ENCODE measurements around the gene AACS. TPM values are rescaled to one million over a fixed set of nuclear protein-coding genes. Genes with fewer than 3 reads are reported as not detected.

The AACS gene
- total and polyA plus RNA-seq, 2 of the 8 experiments (the other 6 are each of a cell fraction or from before 2014, with no cell fraction given) = 51.9 to 52.4 TPM

DNA sequence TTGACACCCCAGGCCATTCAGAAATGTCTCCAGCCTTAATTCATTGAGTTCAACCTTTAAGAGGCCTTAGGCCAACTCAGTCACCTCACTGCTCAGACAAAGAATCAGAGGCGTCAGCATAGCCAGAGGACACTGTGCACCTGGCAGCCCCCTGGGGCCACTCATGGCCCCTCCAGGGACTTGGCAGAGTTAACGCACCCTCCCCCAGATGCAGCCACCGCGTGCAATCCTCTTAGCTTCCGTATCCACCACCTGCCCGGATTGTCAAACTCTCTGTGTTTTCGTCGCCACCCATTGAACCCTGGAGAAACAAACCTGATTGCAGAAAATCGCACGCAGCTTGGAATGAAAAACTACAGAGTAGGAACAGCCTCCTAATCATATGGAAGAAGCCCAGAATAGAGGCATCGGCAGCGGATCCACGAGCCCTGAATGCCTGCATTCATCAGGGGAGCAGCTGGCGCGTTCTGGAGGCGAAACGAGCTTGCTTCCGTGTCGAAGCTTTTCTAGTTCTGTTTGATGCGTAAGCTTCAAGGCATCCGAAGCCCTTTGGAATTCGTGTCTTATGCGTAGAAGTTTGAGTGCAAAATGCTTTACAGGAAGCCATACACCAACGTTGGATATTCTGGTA is 49.4 kb upstream of the AACS start:
- Histone ChIP-seq H3K9ac (replicated peaks in 1 of 4; ENCODE audit: extremely low read depth in 1 of 4, low read depth in 3 of 4, low read length in 3 of 4) (no peak overlapping the region), H3K27ac (ENCODE audit: low read depth, low read length) (no peak overlapping the region), H4K5ac (ENCODE audit: insufficient read length, low read depth, low read length) (no peak overlapping the region), H2AFZ (ENCODE audit: low read length) (no peak overlapping the region), H3K18ac (ENCODE audit: extremely low read depth, low read length) (no peak overlapping the region), H3K79me1 (ENCODE audit: low read depth, low read length) (peaks cover 3% of the 10 kb centered on the region), H4K8ac (ENCODE audit: extremely low read depth, insufficient read depth, low read length) (no peak overlapping the region), H3K56ac (replicated peaks; ENCODE audit: insufficient read length, low read depth, low read length) (no peak overlapping the region), H2BK15ac (ENCODE audit: low read length) (no peak overlapping the region), H3K4me2 (ENCODE audit: insufficient read depth in 1 of 2, low read depth in 2 of 2, low read length in 2 of 2) (no peak overlapping the region), H3K23ac (ENCODE audit: insufficient read length) (no peak overlapping the region), H2AK5ac (ENCODE audit: low read depth, low read length) (no peak overlapping the region), H2BK20ac (ENCODE audit: low read length) (no peak overlapping the region), H3K36me3 (ENCODE audit: control insufficient read depth in 2 of 4, insufficient read depth in 4 of 4, low read length in 3 of 4) (peaks cover 0 to 27% (median 12%) of the 10 kb centered on the region in 4 experiments; a peak in 4 of 8 replicates), H3K27me3 (replicated peaks in 1 of 4; ENCODE audit: control insufficient read depth in 3 of 4, extremely low read depth in 1 of 4, insufficient read depth in 3 of 4, low read length in 3 of 4) (no peaks in the 10 kb centered on the region), H3K4me1 (replicated peaks in 1 of 4; ENCODE audit: control insufficient read depth in 3 of 4, insufficient read depth in 4 of 4, low read length in 3 of 4) (no peaks in the 10 kb centered on the region), H3K4me3 (ENCODE audit: extremely low read depth in 1 of 4, insufficient read depth in 2 of 4, low read depth in 3 of 4, low read length in 4 of 4) (no peak overlapping the region), H4K91ac (replicated peaks; ENCODE audit: insufficient read length, low read length) (no peak overlapping the region), H3K4ac (replicated peaks; ENCODE audit: insufficient read length, low read depth, low read length) (no peak overlapping the region), H3K9me3 (ENCODE audit: insufficient read depth in 2 of 2, low read depth in 1 of 2, low read length in 1 of 2) (no peaks in the 10 kb centered on the region), H3K14ac (ENCODE audit: insufficient read length) (no peak overlapping the region), H2BK12ac (ENCODE audit: low read depth, low read length) (no peak overlapping the region), H3K23me2 (ENCODE audit: low read depth, low read length) (no peaks in the 10 kb centered on the region), H2BK5ac (ENCODE audit: low read depth, low read length) (no peak overlapping the region), H3K79me2 (ENCODE audit: control insufficient read depth in 1 of 2, insufficient read depth in 2 of 2, low read length in 2 of 2) (peaks cover 0 to 6% of the 10 kb centered on the region in 2 experiments; a peak in 2 of 4 replicates), H2BK120ac (replicated peaks; ENCODE audit: low read depth, low read length) (no peak overlapping the region), H4K20me1 (replicated peaks in 1 of 2; ENCODE audit: control insufficient read depth in 1 of 2, insufficient read depth in 2 of 2, low read length in 2 of 2) (peaks cover 0 to 10% of the 10 kb centered on the region in 2 experiments)
- TF ChIP-seq KDM5A (IDR thresholded peaks at IDR 0.05; ENCODE audit: low read length) = no peak
- TF ChIP-seq GABPA (IDR thresholded peaks at IDR 0.05; ENCODE audit: borderline replicate concordance, insufficient read depth, low read length) = no peak
- no peak for TF ChIP-seq EGR1 (IDR thresholded peaks at IDR 0.05; ENCODE audit: borderline replicate concordance, low read depth, low read length)
- no peak for TF ChIP-seq SIX5 (IDR thresholded peaks at IDR 0.05; ENCODE audit: low read depth, low read length)
- TF ChIP-seq CEBPB (IDR thresholded peaks at IDR 0.05; ENCODE audit: low read depth, low read length) = no peak
- TF ChIP-seq CHD1 (IDR thresholded peaks at IDR 0.05; ENCODE audit: low read depth, low read length) = no peak
- TF ChIP-seq, protein P1, sequence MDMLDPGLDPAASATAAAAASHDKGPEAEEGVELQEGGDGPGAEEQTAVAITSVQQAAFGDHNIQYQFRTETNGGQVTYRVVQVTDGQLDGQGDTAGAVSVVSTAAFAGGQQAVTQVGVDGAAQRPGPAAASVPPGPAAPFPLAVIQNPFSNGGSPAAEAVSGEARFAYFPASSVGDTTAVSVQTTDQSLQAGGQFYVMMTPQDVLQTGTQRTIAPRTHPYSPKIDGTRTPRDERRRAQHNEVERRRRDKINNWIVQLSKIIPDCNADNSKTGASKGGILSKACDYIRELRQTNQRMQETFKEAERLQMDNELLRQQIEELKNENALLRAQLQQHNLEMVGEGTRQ (IDR thresholded peaks at IDR 0.05; ENCODE audit: low read length) = no peak
- TF ChIP-seq RAD21 (IDR thresholded peaks at IDR 0.05 in 1 of 2, conservative IDR thresholded peaks at IDR 0.05 in 1 of 2; ENCODE audit: low read depth in 2 of 2, low read length in 2 of 2) = no peak
- CTCF ChIA-PET (ENCODE audit: partially characterized antibody) = interaction anchor here (0.7 to 2.1 kb wide), 3 partner anchors 10 to 108 kb away, joined by 3 to 7 read pairs (median 3); no protein-coding TSS in a partner anchor
- no peak for DNase-seq (ENCODE audit: low read depth in 1 of 2, low spot score in 2 of 2)
- POLR2A ChIA-PET (ENCODE audit: partially characterized antibody) = interaction anchor here (0.7 to 1.2 kb wide), 2 partner anchors 26 to 1340 kb away, joined by 5 read pairs; no protein-coding TSS in a partner anchor
- no peak for FAIRE-seq
- 92% methylated on average over 24 of the region's 24 CpGs; no CpG with 5 or more reads in 1 of the 2 experiments for WGBS, 2 experiments (ENCODE audit: extremely low coverage in 1 of 2, insufficient coverage in 1 of 2, insufficient read length in 1 of 2, insufficient replicate concordance in 2 of 2, low coverage in 1 of 2, low lambda C conversion rate in 2 of 2, missing lambda C conversion rate in 1 of 2)

All from H1 (cell line).